Muscle of leg (tissue), 11 donors: ENCODE data around the gene LMX1B. TPM values are rescaled to one million over a fixed set of nuclear protein-coding genes. Genes with fewer than 3 reads are reported as not detected.
A peak's percentile ranks its signal among the peaks of the same experiment; 100 is the strongest.

Experiments used
- DNase-seq: peaks from one replicate; pipeline ENCODE4 v3.0.0; 2013
- H3K27ac ChIP-seq: one replicate; pipeline ENCODE4 v1.5.1; 2013; ENCODE audit warnings: mild to moderate bottlenecking, low read length, control low read depth
- H3K27me3 ChIP-seq: one replicate; pipeline ENCODE4 v1.6.1; 2013; ENCODE audit warnings: low read length; ENCODE audit not compliant: control insufficient read depth, insufficient read depth
- H3K36me3 ChIP-seq: one replicate; pipeline ENCODE4 v1.6.1; 2013; ENCODE audit warnings: low read length; ENCODE audit not compliant: control insufficient read depth, insufficient read depth
- H3K4me1 ChIP-seq: one replicate; pipeline ENCODE4 v1.6.1; 2013; ENCODE audit warnings: low read length; ENCODE audit not compliant: control insufficient read depth, insufficient read depth
- H3K4me3 ChIP-seq: one replicate; pipeline ENCODE4 v1.5.1; 2013; ENCODE audit warnings: low read length, control low read depth
- H3K9me3 ChIP-seq: replicated peaks from 2 replicates; pipeline ENCODE4 v1.6.1; 2013; ENCODE audit warnings: low read depth, low read length; ENCODE audit not compliant: control insufficient read depth
- WGBS: methylation state at CpG from one replicate; pipeline ENCODE4 v1.1.5; 2013; ENCODE audit warnings: missing lambda C conversion rate; ENCODE audit not compliant: insufficient coverage; 5-methylcytosine and 5-hydroxymethylcytosine counted together
- polyA plus RNA-seq, 8 donors: library from polyadenylated mRNA; unstranded; fragments of 120-200 nt; gene quantifications; one replicate each; pipeline versions ENCODE4 v1.2.1 to v1.2.3, GENCODE V29; 2013; ENCODE audit warnings: inconsistent platforms in 1 of 8, low replicate concordance in 1 of 8; ENCODE audit not compliant: insufficient read length in 8 of 8, insufficient read depth in 1 of 8
- total RNA-seq: library from RNA; stranded (reverse); fragments of 120-200 nt; gene quantifications from one replicate; pipeline ENCODE4 v1.2.4, GENCODE V29; 2013

Gene LMX1B
- total and polyA plus RNA-seq, 9 donors: 0.16 to 2.1 (median 1.0) TPM

DNA sequence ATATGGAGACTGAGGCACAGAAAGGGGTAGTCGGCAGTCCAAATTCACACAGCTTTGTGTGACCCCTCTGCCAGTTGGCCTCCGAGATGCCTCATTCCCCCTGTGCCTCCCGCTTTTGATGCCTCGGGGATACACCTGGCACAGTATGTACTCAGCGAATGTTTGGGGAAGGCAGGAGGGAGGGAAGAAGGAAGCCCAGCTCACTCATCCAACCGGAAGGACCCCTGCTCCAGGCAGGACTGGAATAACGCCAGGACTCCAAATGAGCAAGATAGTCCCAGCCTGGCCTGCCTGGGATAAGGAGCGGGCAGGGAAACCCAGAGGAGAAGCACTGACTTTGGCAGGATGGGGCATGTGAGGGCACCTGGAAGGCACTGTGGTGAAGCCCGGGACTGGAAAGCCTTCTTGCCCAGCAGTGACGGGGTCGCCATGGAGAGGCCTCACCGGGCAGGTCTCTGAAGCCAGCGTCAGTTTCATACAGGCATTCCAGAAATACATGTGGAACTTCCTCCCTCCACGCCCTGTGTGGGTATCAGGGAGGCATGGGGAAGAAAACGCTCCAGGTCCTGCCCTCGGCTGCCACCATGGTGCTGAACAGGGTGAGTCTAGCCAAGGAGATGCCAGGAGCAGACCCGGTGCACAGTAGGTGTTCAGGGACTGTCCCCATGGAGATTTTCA, 20.3 kb downstream of the LMX1B start:
- H3K9me3 ChIP-seq: no peaks in the 10 kb centered on the region
- H3K27me3 ChIP-seq: peaks cover 96% of the 10 kb centered on the region
- no peaks in the 10 kb centered on the region for H3K36me3 ChIP-seq
- peaks cover 5% of the 10 kb centered on the region for H3K4me1 ChIP-seq
- DNase-seq: no peak
- WGBS: 59% methylated on average over 6 of the region's 17 CpGs
- H3K27ac ChIP-seq: no peak overlapping the region
- no peak overlapping the region for H3K4me3 ChIP-seq

GRCh38 chr9:126635061-126635460, 21.3 kb downstream of the LMX1B start:
- Histone ChIP-seq H3K4me3 (no peak overlapping the region), H3K27ac (no peak overlapping the region), H3K27me3 (peaks cover 96% of the 10 kb centered on the region), H3K4me1 (peaks cover 5% of the 10 kb centered on the region), H3K36me3 (no peaks in the 10 kb centered on the region), H3K9me3 (no peaks in the 10 kb centered on the region)
- DNase-seq: no peak
- 81% methylated on average over 8 of the region's 8 CpGs for WGBS

DNA sequence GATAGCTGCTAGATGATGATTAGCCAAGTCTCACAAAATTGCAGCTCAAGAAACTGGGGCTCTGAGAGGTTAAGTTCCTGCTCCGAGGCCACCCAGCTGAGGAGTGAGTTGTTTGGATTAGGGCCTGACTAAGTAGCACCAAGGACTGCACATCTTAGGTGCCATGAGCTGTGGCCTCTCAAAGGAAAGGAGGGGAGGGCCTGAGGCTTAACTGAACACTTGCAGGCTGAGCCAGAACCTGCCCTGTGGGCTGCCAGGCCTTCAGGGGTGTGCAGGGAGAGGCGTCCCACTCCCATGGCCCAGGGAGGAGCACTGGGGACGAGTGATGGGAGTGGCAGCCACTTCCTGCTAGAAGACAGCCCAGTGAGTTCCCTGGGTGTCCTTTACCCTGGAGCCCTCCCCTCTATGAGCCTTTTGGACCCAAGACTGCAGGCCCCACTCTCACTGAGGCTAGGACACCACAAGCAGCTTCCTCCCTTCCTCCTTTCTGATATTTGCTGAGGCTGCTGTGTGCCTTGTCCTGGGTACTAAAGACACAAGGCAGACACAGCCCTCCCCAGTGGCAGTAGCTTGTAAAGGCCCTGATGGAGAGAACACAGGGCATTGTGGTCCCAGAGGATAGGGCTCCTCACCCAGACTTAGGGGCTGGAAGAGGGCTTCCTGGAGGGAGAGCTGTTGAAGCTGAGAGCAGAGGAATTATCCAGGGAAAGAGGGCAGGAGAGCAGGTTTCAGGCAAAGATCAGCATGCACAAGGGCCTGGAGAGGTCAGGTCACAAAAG, 22.1 kb downstream of the LMX1B start:
- Histone ChIP-seq H3K36me3 (no peaks in the 10 kb centered on the region), H3K27ac (no peak overlapping the region), H3K9me3 (no peaks in the 10 kb centered on the region), H3K4me1 (peaks cover 5% of the 10 kb centered on the region), H3K27me3 (peaks cover 96% of the 10 kb centered on the region), H3K4me3 (no peak overlapping the region)
- WGBS: 74% methylated on average over 2 of the region's 3 CpGs
- DNase-seq: no peak

GRCh38 chr9:126636983-126637798, 23.5 kb downstream of the LMX1B start:
- H3K36me3 ChIP-seq: no peaks in the 10 kb centered on the region
- no peak overlapping the region for H3K27ac ChIP-seq
- H3K9me3 ChIP-seq: no peaks in the 10 kb centered on the region
- peaks cover 9% of the 10 kb centered on the region for H3K4me1 ChIP-seq
- peaks cover 91% of the 10 kb centered on the region for H3K27me3 ChIP-seq
- DNase-seq: no peak
- H3K4me3 ChIP-seq: no peak overlapping the region
- WGBS: 60% methylated on average over 11 of the region's 17 CpGs

DNA sequence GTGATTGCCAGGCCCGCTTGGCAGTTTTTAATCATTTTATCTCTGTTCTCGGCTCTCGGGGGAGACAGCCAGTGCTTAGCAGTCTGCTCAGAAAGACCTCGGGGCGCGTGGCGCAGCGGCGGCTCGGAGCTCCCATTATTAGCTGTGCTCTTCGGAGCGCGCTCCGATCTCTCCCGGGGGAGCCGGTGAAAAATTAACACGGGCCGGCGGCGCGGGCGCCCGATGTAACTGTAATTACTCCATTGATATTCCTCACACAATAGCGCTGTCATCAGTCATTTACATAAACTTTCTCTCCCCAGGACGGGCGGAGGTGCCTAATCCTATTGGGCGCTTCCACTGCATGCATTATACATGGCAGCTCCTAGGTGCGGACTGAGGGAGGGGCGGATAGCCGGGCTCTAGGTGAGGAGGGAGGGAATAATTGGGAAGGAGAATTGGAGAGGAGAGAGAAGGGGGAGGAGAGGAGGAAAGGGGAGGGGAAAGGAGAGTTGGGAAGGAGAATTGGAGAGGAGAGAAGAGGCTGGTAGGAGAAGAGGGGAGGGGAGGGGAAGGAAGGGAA, 24.9 kb downstream of the LMX1B start:
- Histone ChIP-seq H3K27me3 (peaks cover 92% of the 10 kb centered on the region), H3K4me1 (peaks cover 11% of the 10 kb centered on the region), H3K4me3 (no peak overlapping the region), H3K36me3 (no peaks in the 10 kb centered on the region), H3K27ac (no peak overlapping the region), H3K9me3 (no peaks in the 10 kb centered on the region)
- WGBS: 5% methylated on average over 26 of the region's 30 CpGs
- DNase-seq: no peak

GRCh38 chr9:126639318-126640000, 25.7 kb downstream of the LMX1B start:
- peaks cover 11% of the 10 kb centered on the region for H3K4me1 ChIP-seq
- H3K36me3 ChIP-seq: no peaks in the 10 kb centered on the region
- WGBS: 44% methylated on average over 8 of the region's 12 CpGs
- H3K27ac ChIP-seq: no peak overlapping the region
- H3K4me3 ChIP-seq: no peak overlapping the region
- no peaks in the 10 kb centered on the region for H3K9me3 ChIP-seq
- no peak for DNase-seq
- peaks cover 92% of the 10 kb centered on the region for H3K27me3 ChIP-seq

DNA sequence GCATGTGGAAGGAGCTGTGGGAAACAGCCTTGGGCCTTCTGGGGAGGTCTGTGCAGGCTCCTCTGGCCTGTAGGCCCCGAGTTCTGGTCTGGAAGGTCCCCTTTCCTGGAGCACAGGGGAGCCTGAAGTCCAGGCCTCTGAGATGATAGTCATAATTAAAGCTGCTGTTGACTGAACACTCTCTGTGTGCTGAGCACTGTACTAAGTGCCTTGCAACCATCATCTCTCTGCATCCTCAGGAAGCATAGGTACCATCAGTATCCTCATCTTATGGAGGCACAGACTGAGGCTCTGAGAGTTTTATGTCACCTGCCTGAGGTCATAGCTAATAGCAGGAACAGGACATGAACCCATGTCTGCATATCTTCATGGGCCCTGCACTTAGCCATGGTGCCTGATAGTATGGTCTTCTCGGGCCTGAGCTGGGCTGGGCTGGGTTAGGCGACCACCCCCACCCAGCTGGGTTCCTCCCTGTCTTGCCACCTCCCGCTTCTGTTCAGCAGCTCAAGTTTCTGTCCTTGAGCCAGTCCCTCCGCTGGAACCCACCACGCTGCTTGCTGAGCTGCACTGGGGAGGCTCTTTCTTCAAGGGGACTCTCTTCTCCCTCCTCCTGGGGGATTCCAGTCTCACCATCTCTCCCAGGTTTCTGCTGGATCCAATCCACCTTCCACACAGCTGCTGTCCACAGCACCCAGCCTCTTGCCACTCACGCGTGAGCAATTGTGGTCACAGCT, 27.6 kb downstream of the LMX1B start:
- no peak overlapping the region for H3K27ac ChIP-seq
- DNase-seq: no peak
- no peaks in the 10 kb centered on the region for H3K9me3 ChIP-seq
- H3K4me3 ChIP-seq: no peak overlapping the region
- 57% methylated on average over 7 of the region's 8 CpGs for WGBS
- no peaks in the 10 kb centered on the region for H3K36me3 ChIP-seq
- H3K27me3 ChIP-seq: peaks cover 91% of the 10 kb centered on the region
- H3K4me1 ChIP-seq: peaks cover 11% of the 10 kb centered on the region

DNA sequence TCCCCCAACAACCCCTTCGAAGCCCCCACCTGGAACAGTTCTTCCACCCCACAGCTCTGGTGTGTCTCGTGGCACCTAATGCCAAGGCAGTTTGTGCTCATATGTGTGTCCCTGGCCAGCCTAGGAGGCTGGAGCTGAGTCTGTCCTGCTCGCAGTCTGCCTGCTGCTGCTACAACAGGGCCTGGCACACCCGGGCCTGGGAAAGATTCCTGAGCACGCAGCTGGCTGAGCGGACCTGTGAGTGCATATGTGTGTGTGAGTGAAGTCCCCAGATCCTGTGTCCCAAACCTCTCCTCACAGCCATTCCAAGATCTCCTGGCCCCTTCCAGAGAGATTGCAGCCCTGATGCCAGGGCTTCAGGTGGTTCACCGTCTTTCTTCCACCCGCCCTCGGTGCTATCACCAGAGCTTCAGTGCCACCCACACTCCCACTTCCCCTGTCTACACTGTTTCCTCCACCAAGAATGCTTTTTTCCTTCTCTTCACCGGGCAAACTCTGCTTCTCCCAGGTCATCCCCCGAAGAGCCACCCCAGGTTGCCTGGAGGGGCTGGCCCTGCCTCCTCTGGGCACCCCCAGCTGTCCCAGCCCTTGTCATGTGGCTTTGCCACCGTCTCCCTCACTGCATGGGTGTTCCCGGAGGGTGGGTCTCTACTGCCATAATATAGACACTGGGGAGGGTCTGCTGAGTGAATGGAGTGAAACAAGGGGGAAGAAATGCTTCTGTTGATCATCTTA, 28.4 kb downstream of the LMX1B start:
- H3K36me3 ChIP-seq: no peaks in the 10 kb centered on the region
- peaks cover 86% of the 10 kb centered on the region for H3K27me3 ChIP-seq
- DNase-seq: peak; percentile 19
- H3K4me1 ChIP-seq: peaks cover 11% of the 10 kb centered on the region
- H3K4me3 ChIP-seq: no peak overlapping the region
- H3K9me3 ChIP-seq: no peaks in the 10 kb centered on the region
- 77% methylated on average over 7 of the region's 13 CpGs for WGBS
- no peak overlapping the region for H3K27ac ChIP-seq

- no peak overlapping the region for H3K27ac ChIP-seq
- no peak for DNase-seq
- peaks cover 86% of the 10 kb centered on the region for H3K27me3 ChIP-seq
- no CpG with 5 or more reads among the region's 6 CpGs for WGBS
- no peaks in the 10 kb centered on the region for H3K9me3 ChIP-seq
- H3K36me3 ChIP-seq: no peaks in the 10 kb centered on the region
- peaks cover 11% of the 10 kb centered on the region for H3K4me1 ChIP-seq
- H3K4me3 ChIP-seq: no peak overlapping the region
These were observed 29.1 kb downstream of the LMX1B start for GRCh38 chr9:126642839-126643238.
